K562 (cell line): ENCODE data around the gene CHRNA9.

ENCODE experiments used
- MYC ChIP-seq, 2 experiments: fragments of 250-450 bp in 1 of 2; sonication (Bioruptor Pico) in 1 of 2; IDR thresholded peaks; 2 replicates each; pipeline versions ENCODE4 v1.5.1 to v1.6.1; 2012 to 2021; ENCODE audit warnings: low read depth in 2 of 2, borderline replicate concordance in 1 of 2, improper control_type of control experiment in 1 of 2, low read length in 1 of 2, mild to moderate bottlenecking in 1 of 2, moderate library complexity in 1 of 2
- NFE2 ChIP-seq: IDR thresholded peaks from 2 replicates; pipeline ENCODE4 v1.6.1; 2014; ENCODE audit warnings: antibody characterized with exemption, low read depth
- NR2C2 ChIP-seq, 2 experiments: fragments of 200-800 bp in 1 of 2; sonication (Bioruptor generic) in 1 of 2; sonication (generic) in 1 of 2; formaldehyde crosslinking in 1 of 2; IDR thresholded peaks; 2 replicates each; pipeline versions ENCODE4 v1.6.1 to v1.8.0; 2016 to 2022; ENCODE audit warnings: mild to moderate bottlenecking in 1 of 2, missing compliant biosample characterization in 1 of 2, missing genetic modification characterization in 1 of 2, missing genetic modification reagents in 1 of 2
- YY1 ChIP-seq, 3 experiments: IDR thresholded peaks; 2 replicates each; pipeline ENCODE4 v1.6.1; 2011; ENCODE audit warnings: low read length in 2 of 3, mild to moderate bottlenecking in 2 of 3, moderate library complexity in 2 of 3, borderline replicate concordance in 1 of 3, control low read depth in 1 of 3, low read depth in 1 of 3; ENCODE audit not compliant: insufficient read depth in 3 of 3, insufficient replicate concordance in 2 of 3, control insufficient read depth in 1 of 3, insufficient read length in 1 of 3; ENCODE audit errors: extremely low read depth in 1 of 3
- ZSCAN29 ChIP-seq: fragments of 450-650 bp; IDR thresholded peaks from 2 replicates; pipeline ENCODE4 v1.6.1; 2017
- TF ChIP-seq, protein P1 (sequence below), 3 experiments: IDR thresholded peaks in 2 of 3; conservative IDR thresholded peaks in 1 of 3; 2 replicates each; pipeline ENCODE4 v1.5.1; 2011 to 2012; ENCODE audit warnings: low read length in 3 of 3, mild to moderate bottlenecking in 3 of 3, control low read depth in 2 of 3, improper control_type of control experiment in 1 of 3, inconsistent platforms in 1 of 3, low read depth in 1 of 3, mixed read lengths in 1 of 3, moderate library complexity in 1 of 3; ENCODE audit not compliant: insufficient read depth in 2 of 3
- TF ChIP-seq, protein P2 (sequence below): fragments of 250-450 bp; sonication (Bioruptor Pico); IDR thresholded peaks from 2 replicates; pipeline ENCODE4 v1.4.0; 2020

DNA sequence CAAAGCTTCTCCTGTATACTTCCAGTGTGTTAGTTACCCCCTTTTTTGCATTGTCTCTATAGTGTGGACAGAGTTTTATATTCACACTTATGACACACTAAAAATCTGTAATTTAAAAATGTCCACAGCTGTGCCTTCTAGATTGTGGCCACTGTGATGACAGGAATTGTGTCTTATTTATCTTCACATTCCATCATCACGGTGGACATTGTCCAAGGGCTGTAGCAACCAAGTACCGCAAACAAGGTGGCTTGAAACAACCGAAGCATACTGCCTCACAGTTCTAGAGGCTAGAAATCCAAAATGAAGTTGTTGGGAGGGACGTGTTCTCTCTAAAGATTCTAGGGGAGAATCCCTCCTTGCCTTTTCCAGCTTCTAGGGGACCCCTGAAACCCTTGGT is 32.3 kb downstream of the CHRNA9 start:
- TF ChIP-seq, protein P1, sequence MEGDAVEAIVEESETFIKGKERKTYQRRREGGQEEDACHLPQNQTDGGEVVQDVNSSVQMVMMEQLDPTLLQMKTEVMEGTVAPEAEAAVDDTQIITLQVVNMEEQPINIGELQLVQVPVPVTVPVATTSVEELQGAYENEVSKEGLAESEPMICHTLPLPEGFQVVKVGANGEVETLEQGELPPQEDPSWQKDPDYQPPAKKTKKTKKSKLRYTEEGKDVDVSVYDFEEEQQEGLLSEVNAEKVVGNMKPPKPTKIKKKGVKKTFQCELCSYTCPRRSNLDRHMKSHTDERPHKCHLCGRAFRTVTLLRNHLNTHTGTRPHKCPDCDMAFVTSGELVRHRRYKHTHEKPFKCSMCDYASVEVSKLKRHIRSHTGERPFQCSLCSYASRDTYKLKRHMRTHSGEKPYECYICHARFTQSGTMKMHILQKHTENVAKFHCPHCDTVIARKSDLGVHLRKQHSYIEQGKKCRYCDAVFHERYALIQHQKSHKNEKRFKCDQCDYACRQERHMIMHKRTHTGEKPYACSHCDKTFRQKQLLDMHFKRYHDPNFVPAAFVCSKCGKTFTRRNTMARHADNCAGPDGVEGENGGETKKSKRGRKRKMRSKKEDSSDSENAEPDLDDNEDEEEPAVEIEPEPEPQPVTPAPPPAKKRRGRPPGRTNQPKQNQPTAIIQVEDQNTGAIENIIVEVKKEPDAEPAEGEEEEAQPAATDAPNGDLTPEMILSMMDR (IDR thresholded peaks at IDR 0.05 in 2 of 3, conservative IDR thresholded peaks at IDR 0.05 in 1 of 3; ENCODE audit: insufficient read depth in 2 of 3, low read depth in 1 of 3, low read length in 3 of 3) = no peak
- TF ChIP-seq NR2C2 (CRISPR knock-in tag; IDR thresholded peaks at IDR 0.05) = no peak
- no peak for TF ChIP-seq NR2C2 (tag; IDR thresholded peaks at IDR 0.05)
- no peak for TF ChIP-seq NFE2
- no peak for TF ChIP-seq ZSCAN29
- TF ChIP-seq YY1 (IDR thresholded peaks at IDR 0.05; ENCODE audit: borderline replicate concordance in 1 of 3, control insufficient read depth in 1 of 3, extremely low read depth in 1 of 3, insufficient read depth in 3 of 3, insufficient read length in 1 of 3, insufficient replicate concordance in 2 of 3, low read depth in 1 of 3, low read length in 2 of 3) = no peak
- TF ChIP-seq MYC (IDR thresholded peaks at IDR 0.05; ENCODE audit: low read depth, low read length) = no peak
- TF ChIP-seq MYC (CRISPR knock-in tag; IDR thresholded peaks at IDR 0.05; ENCODE audit: borderline replicate concordance, low read depth) = no peak
- TF ChIP-seq, protein P2, sequence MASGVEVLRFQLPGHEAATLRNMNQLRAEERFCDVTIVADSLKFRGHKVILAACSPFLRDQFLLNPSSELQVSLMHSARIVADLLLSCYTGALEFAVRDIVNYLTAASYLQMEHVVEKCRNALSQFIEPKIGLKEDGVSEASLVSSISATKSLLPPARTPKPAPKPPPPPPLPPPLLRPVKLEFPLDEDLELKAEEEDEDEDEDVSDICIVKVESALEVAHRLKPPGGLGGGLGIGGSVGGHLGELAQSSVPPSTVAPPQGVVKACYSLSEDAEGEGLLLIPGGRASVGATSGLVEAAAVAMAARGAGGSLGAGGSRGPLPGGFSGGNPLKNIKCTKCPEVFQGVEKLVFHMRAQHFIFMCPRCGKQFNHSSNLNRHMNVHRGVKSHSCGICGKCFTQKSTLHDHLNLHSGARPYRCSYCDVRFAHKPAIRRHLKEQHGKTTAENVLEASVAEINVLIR (CRISPR knock-in tag) = no peak
